Skeletal muscle tissue (tissue), 4 donors: Measurements from ENCODE around the gene ADAMTS3. TPM values are rescaled to one million over a fixed set of nuclear protein-coding genes. Genes with fewer than 3 reads are reported as not detected.

Experiments
- H3K27ac ChIP-seq: one replicate; pipeline ENCODE4 v1.7.0; 2013; ENCODE audit warnings: mild to moderate bottlenecking, low read depth, low read length, inconsistent platforms
- H3K27me3 ChIP-seq, 3 donors: one replicate each; pipeline ENCODE4 v1.7.0; 2013; ENCODE audit warnings: low read length in 3 of 3; ENCODE audit not compliant: control insufficient read depth in 3 of 3, insufficient read depth in 3 of 3
- H3K36me3 ChIP-seq, 3 donors: one replicate each; pipeline ENCODE4 v1.7.0; 2013; ENCODE audit warnings: low read length in 3 of 3; ENCODE audit not compliant: control insufficient read depth in 3 of 3, insufficient read depth in 3 of 3
- H3K4me1 ChIP-seq, 3 donors: one replicate each; pipeline ENCODE4 v1.7.0; 2013; ENCODE audit warnings: low read length in 3 of 3, mild to moderate bottlenecking in 3 of 3; ENCODE audit not compliant: control insufficient read depth in 3 of 3, insufficient read depth in 3 of 3
- H3K4me3 ChIP-seq, 3 donors: one replicate each; pipeline ENCODE4 v1.7.0; 2013; ENCODE audit warnings: low read length in 3 of 3
- H3K9ac ChIP-seq, 3 donors: one replicate each; pipeline ENCODE4 v1.7.0; 2013; ENCODE audit warnings: low read length in 3 of 3, mild to moderate bottlenecking in 3 of 3, moderate library complexity in 2 of 3, low read depth in 1 of 3
- H3K9me3 ChIP-seq, 3 donors: one replicate each; pipeline ENCODE4 v1.7.0; 2013; ENCODE audit warnings: low read length in 3 of 3; ENCODE audit not compliant: control insufficient read depth in 3 of 3
- total RNA-seq: library from RNA; depleted of rRNA; stranded (reverse); fragments of >200 nt; gene quantifications from one replicate; pipeline ENCODE4 v1.2.3, GENCODE V29; 2014
- donor health status: Osteomylitis.

The ADAMTS3 gene
- total RNA-seq, 1 donor from 2014 or later: 2.1 TPM

GRCh38 chr4:72571337-72571736 is 2.3 kb upstream of the ADAMTS3 start:
- Histone ChIP-seq H3K9me3 (no peaks in the 10 kb centered on the region), H3K4me1 (peaks cover 2 to 5% (median 4%) of the 10 kb centered on the region in 3 donors), H3K27ac (no peak overlapping the region), H3K9ac (no peak overlapping the region), H3K4me3 (no peak overlapping the region), H3K27me3 (peaks cover 0 to 6% (median 0%) of the 10 kb centered on the region in 3 donors), H3K36me3 (no peaks in the 10 kb centered on the region)

GRCh38 chr4:72569719-72570235 is 756 bp upstream of the ADAMTS3 start:
- Histone ChIP-seq H3K27me3 (peaks cover 0 to 6% (median 0%) of the 10 kb centered on the region in 3 donors), H3K27ac (peak overlapping the region; percentile 70), H3K4me1 (peaks cover 2 to 5% (median 4%) of the 10 kb centered on the region in 3 donors), H3K36me3 (no peaks in the 10 kb centered on the region), H3K9me3 (no peaks in the 10 kb centered on the region), H3K9ac (peak overlapping the region in 2 of 3 donors; percentile 54 to 70), H3K4me3 (peak overlapping the region; percentile 78 to 87 (median 83))

- peak overlapping the region; percentile 71 to 87 (median 83) for H3K4me3 ChIP-seq
- H3K4me1 ChIP-seq: peaks cover 2 to 5% (median 4%) of the 10 kb centered on the region in 3 donors
- no peaks in the 10 kb centered on the region for H3K36me3 ChIP-seq
- H3K9ac ChIP-seq: peak overlapping the region; percentile 46 to 72 (median 52)
- H3K9me3 ChIP-seq: no peaks in the 10 kb centered on the region
- peaks cover 0 to 6% (median 0%) of the 10 kb centered on the region in 3 donors for H3K27me3 ChIP-seq
- peak overlapping the region; percentile 67 for H3K27ac ChIP-seq
Observed at GRCh38 chr4:72567821-72568675, 973 bp downstream of the ADAMTS3 start.

GRCh38 chr4:72567036-72567435 is 2.0 kb downstream of the ADAMTS3 start:
- Histone ChIP-seq H3K9ac (no peak overlapping the region), H3K9me3 (no peaks in the 10 kb centered on the region), H3K36me3 (no peaks in the 10 kb centered on the region), H3K27ac (peak overlapping the region; percentile 67), H3K4me3 (no peak overlapping the region), H3K4me1 (peaks cover 2 to 5% (median 4%) of the 10 kb centered on the region in 3 donors), H3K27me3 (peaks cover 0 to 6% (median 0%) of the 10 kb centered on the region in 3 donors)

GRCh38 chr4:72566464-72566972 is 2.5 kb downstream of the ADAMTS3 start:
- Histone ChIP-seq H3K9me3 (no peaks in the 10 kb centered on the region), H3K36me3 (no peaks in the 10 kb centered on the region), H3K4me3 (no peak overlapping the region), H3K27ac (no peak overlapping the region), H3K4me1 (peaks cover 2 to 5% (median 4%) of the 10 kb centered on the region in 3 donors), H3K27me3 (peaks cover 0 to 6% (median 0%) of the 10 kb centered on the region in 3 donors), H3K9ac (no peak overlapping the region)

- no peak overlapping the region for H3K9ac ChIP-seq
- no peak overlapping the region for H3K27ac ChIP-seq
- H3K4me3 ChIP-seq: no peak overlapping the region
- H3K36me3 ChIP-seq: no peaks in the 10 kb centered on the region
- no peaks in the 10 kb centered on the region for H3K9me3 ChIP-seq
- H3K27me3 ChIP-seq: peaks cover 0 to 4% (median 0%) of the 10 kb centered on the region in 3 donors
- peaks cover 2 to 5% (median 4%) of the 10 kb centered on the region in 3 donors for H3K4me1 ChIP-seq
Observed at GRCh38 chr4:72564789-72565188, 4.2 kb downstream of the ADAMTS3 start.

- no peak overlapping the region for H3K9ac ChIP-seq
- H3K27ac ChIP-seq: no peak overlapping the region
- H3K4me1 ChIP-seq: peaks cover 2 to 4% (median 4%) of the 10 kb centered on the region in 3 donors
- no peaks in the 10 kb centered on the region for H3K9me3 ChIP-seq
- H3K4me3 ChIP-seq: no peak overlapping the region
- no peaks in the 10 kb centered on the region for H3K27me3 ChIP-seq
- no peaks in the 10 kb centered on the region for H3K36me3 ChIP-seq
Observed at GRCh38 chr4:72564184-72564583, 4.8 kb downstream of the ADAMTS3 start.

GRCh38 chr4:72558655-72559054 is 10.4 kb downstream of the ADAMTS3 start:
- H3K9me3 ChIP-seq: no peaks in the 10 kb centered on the region
- no peaks in the 10 kb centered on the region for H3K4me1 ChIP-seq
- no peak overlapping the region for H3K9ac ChIP-seq
- H3K4me3 ChIP-seq: no peak overlapping the region
- H3K27me3 ChIP-seq: no peaks in the 10 kb centered on the region
- no peak overlapping the region for H3K27ac ChIP-seq
- no peaks in the 10 kb centered on the region for H3K36me3 ChIP-seq

GRCh38 chr4:72557021-72557420 is 12.0 kb downstream of the ADAMTS3 start:
- Histone ChIP-seq H3K27ac (no peak overlapping the region), H3K9me3 (no peaks in the 10 kb centered on the region), H3K4me3 (no peak overlapping the region), H3K27me3 (no peaks in the 10 kb centered on the region), H3K4me1 (no peaks in the 10 kb centered on the region), H3K36me3 (no peaks in the 10 kb centered on the region), H3K9ac (no peak overlapping the region)

- Histone ChIP-seq H3K9me3 (no peaks in the 10 kb centered on the region), H3K36me3 (no peaks in the 10 kb centered on the region), H3K27ac (no peak overlapping the region), H3K4me1 (no peaks in the 10 kb centered on the region), H3K4me3 (no peak overlapping the region), H3K9ac (no peak overlapping the region), H3K27me3 (no peaks in the 10 kb centered on the region)
Observed at GRCh38 chr4:72555377-72555831, 13.6 kb downstream of the ADAMTS3 start.
